NCI-H345 treated with DMSO at 0.1 percent for 48 hours (cell line): Measurements from ENCODE around the gene EFHC1.

Experiments used
- DNase-seq: peaks from one replicate; lab custom pipeline; 2025; ENCODE audit not compliant: unreplicated experiment; lab: John Stamatoyannopoulos, UW

EFHC1 gene

GRCh38 chr6:52516269-52516668 lies 96.1 kb downstream of the EFHC1 start:
- DNase-seq = no peak

GRCh38 chr6:52516943-52517342 lies 96.8 kb downstream of the EFHC1 start:
- no peak for DNase-seq

- no peak for DNase-seq
Observed at GRCh38 chr6:52517502-52518278, 97.5 kb downstream of the EFHC1 start.

- DNase-seq = no peak
Observed at GRCh38 chr6:52518279-52518945, 98.3 kb downstream of the EFHC1 start.

GRCh38 chr6:52519618-52520017 lies 99.5 kb downstream of the EFHC1 start:
- DNase-seq = no peak

GRCh38 chr6:52522151-52522626 lies 102.0 kb downstream of the EFHC1 start:
- no peak for DNase-seq

GRCh38 chr6:52522655-52523054 lies 102.5 kb downstream of the EFHC1 start:
- no peak for DNase-seq

- no peak for DNase-seq
Observed at GRCh38 chr6:52523378-52524142, 103.4 kb downstream of the EFHC1 start.

GRCh38 chr6:52524918-52525317 lies 104.8 kb downstream of the EFHC1 start:
- DNase-seq = no peak

- DNase-seq = no peak
Observed at GRCh38 chr6:52526634-52527033, 106.5 kb downstream of the EFHC1 start.

GRCh38 chr6:52527436-52527835 lies 107.3 kb downstream of the EFHC1 start:
- no peak for DNase-seq

GRCh38 chr6:52529311-52529710 lies 109.2 kb downstream of the EFHC1 start:
- no peak for DNase-seq

GRCh38 chr6:52530351-52530750 lies 110.2 kb downstream of the EFHC1 start:
- no peak for DNase-seq

GRCh38 chr6:52531396-52531795 lies 111.3 kb downstream of the EFHC1 start:
- DNase-seq = no peak

GRCh38 chr6:52531834-52532233 lies 111.7 kb downstream of the EFHC1 start:
- DNase-seq = no peak

GRCh38 chr6:52532457-52532856 lies 112.3 kb downstream of the EFHC1 start:
- no peak for DNase-seq

- DNase-seq = no peak
Observed at GRCh38 chr6:52533491-52533890, 113.3 kb downstream of the EFHC1 start.

GRCh38 chr6:52534363-52534762 lies 114.2 kb downstream of the EFHC1 start:
- no peak for DNase-seq

GRCh38 chr6:52534966-52535390 lies 114.8 kb downstream of the EFHC1 start:
- DNase-seq = no peak

GRCh38 chr6:52535711-52536423 lies 115.7 kb downstream of the EFHC1 start:
- DNase-seq = no peak

GRCh38 chr6:52536424-52536916 lies 116.3 kb downstream of the EFHC1 start:
- no peak for DNase-seq
